HG03521 (cell line): ENCODE data around the gene KCNV2.
"Not testable (repeated sequence)": the region's sequence is repeated elsewhere in the genome, so short reads cannot be mapped to it uniquely, and the experiment has no call there.

Source experiments
- ATAC-seq: cut with Tn5 transposase; IDR thresholded peaks from one replicate; pipeline ENCODE4 v1.9.1; 2021; ENCODE audit warnings: mild to moderate bottlenecking, moderate library complexity; ENCODE audit not compliant: unreplicated experiment

Gene KCNV2

DNA sequence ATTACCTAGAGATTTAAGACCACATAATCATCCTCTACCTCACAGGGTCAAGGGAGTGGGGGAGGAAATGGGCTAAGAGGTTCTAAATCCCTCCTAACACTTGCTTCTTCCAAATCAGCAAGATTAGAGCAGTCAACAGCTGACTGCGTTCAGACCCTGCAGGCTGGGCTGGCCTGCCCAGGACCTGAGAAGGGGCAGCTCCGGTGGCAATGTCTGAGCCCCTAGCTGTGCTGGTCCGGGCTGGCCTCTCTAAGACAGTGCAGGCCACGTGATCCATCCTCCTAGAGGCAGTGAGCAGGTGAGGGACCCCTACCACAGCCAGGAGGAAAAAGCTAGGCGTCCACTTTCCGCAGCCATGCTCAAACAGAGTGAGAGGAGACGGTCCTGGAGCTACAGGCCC lies at the start of gene KCNV2:
KCNV2 (plus strand) TSS at position 126 of the 400 bp plus-strand sequence; CDS start at position 356, 230 bp downstream.
- ATAC-seq = no peak

GRCh38 chr9:2673161-2673560 lies 44.1 kb upstream of the KCNV2 start:
- ATAC-seq = no peak

- no peak for ATAC-seq
Measured at GRCh38 chr9:2674141-2674824, 43.0 kb upstream of the KCNV2 start.

GRCh38 chr9:2675834-2676233 lies 41.5 kb upstream of the KCNV2 start:
- ATAC-seq = no peak

GRCh38 chr9:2676466-2676865 lies 40.8 kb upstream of the KCNV2 start:
- no peak for ATAC-seq

GRCh38 chr9:2677915-2678889 lies 39.1 kb upstream of the KCNV2 start:
- ATAC-seq = no peak

- ATAC-seq = no peak
Measured at GRCh38 chr9:2679011-2679410, 38.3 kb upstream of the KCNV2 start.

- ATAC-seq = no peak
Measured at GRCh38 chr9:2681981-2682380, 35.3 kb upstream of the KCNV2 start.

- ATAC-seq = no peak
Measured at GRCh38 chr9:2686911-2687310, 30.4 kb upstream of the KCNV2 start.

DNA sequence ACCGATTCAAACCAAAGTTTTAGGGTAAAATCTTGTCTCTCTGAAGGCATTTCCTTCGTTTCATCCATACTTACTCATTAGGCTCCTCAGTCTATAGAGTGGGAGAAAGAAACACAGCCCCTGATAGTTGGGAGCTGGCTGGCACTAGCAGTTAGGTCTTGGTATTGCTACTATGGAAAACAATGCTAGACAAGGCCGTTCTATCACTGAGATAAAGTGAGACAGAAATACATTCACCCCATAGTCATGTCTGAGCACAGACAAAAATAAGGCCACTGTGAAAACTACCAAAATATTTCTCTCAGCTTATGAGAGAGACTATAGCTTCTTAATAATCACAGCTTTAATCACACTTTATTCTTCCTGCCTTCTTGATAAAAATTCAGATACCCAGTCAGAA lies 28.7 kb upstream of the KCNV2 start:
- no peak for ATAC-seq

- no peak for ATAC-seq
Measured at GRCh38 chr9:2691212-2691611, 26.1 kb upstream of the KCNV2 start.

DNA sequence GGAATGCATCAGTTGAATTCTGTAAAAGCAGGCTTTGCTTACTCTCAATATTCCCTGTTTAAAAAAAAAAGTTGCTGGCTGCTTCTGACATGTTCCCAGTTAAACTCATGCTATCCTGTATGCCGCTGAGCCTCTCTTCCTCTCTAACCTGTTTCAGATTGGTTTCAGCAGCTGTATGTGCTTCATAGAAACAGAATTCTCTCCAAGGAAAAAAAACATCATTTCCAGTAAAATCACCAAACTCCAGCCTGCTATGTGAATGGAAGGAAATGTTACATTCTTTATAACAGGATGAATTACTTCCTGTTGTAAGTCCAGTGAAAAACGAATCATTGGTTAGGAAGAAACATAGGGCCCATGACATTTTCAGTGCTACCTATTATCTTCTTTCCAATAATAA lies 25.7 kb upstream of the KCNV2 start:
- ATAC-seq = no peak

DNA sequence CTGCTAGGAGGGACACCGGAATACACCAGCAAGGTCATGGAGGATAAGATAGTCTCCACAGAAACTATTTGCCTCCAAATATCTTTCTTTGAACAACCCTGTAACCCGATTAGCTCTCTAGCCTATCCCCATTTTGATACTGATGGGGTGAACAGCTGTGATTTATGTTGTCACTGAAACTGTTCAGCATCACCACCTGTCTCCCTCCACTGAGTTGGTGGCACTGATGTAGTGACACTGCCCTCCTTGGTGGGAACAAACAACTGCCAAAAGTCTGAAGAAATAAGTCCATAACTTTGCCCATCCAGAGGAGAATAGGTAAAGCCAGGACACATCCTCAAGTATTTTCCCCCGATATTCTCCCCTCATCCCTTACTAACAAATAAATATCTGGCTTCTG lies 24.3 kb upstream of the KCNV2 start:
- no peak for ATAC-seq

- ATAC-seq = no peak
Measured at GRCh38 chr9:2697492-2697891, 19.8 kb upstream of the KCNV2 start.

GRCh38 chr9:2700398-2700797 lies 16.9 kb upstream of the KCNV2 start:
- no peak for ATAC-seq

DNA sequence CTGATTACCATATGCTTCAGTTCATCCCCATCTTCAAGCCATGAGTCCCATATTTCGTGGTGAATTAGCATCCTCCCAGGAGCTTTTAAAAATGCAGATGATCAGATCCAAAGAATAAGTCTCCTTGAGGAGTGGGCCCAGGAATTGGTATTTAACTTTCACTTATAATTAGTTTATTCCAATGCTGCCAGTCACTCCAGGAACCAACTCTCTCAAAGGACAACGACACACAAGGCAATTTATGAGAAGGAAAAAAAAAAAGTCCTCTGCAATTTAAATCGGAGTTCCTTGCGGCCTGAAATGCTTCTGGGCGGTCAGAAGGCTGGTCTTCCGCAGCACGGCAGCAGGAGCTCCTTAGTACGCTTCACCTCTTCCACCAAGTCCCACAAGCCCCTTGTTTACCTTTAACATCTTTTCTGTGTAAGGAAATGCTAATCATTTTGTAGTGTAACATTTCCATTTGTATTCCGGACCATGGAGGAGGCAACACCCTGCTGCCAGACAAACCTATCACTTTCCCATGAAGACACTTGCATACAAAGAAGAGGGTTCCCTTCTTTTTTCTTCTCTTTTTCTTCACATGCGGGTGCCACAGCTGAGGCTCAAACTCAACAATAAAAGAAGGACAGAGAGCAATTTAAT lies 16.3 kb upstream of the KCNV2 start:
- no peak for ATAC-seq

- no peak for ATAC-seq
Measured at GRCh38 chr9:2704504-2704903, 12.8 kb upstream of the KCNV2 start.

- not testable (repeated sequence) for ATAC-seq
Measured at GRCh38 chr9:2707256-2707655, 10.1 kb upstream of the KCNV2 start.

GRCh38 chr9:2709645-2710101 lies 7.6 kb upstream of the KCNV2 start:
- no peak for ATAC-seq

DNA sequence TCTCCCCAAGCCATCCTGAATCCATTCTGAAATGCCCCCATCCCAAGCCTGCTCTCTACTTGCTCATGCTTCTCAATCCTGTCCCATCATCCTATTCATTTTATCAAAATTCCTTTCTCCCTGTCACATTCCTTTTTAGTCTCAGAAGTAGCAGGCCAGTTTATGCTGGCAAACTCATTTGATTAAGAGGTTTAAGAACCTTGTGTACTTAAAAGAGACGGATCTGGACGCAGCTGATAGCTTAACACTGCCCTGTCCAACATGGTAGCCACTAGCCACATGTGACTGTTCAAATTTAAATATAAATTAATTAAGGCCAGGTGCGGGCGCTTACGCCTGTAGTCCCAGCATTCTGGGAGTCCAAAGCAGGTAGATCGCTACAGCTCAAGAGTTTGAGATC lies 5.6 kb upstream of the KCNV2 start:
- no peak for ATAC-seq

- ATAC-seq = no peak
Measured at GRCh38 chr9:2718001-2718697, 839 bp downstream of the KCNV2 start.
